Keratinocyte (primary cell): Measurements from ENCODE around the gene TSPEAR. TPM values are rescaled to one million over a fixed set of nuclear protein-coding genes. Genes with fewer than 3 reads are reported as not detected.

ENCODE experiments used
- DNase-seq: peaks from one replicate; pipeline ENCODE4 v3.0.0-alpha.2; 2011; ENCODE audit warnings: low read depth, missing footprints, low spot score
- FAIRE-seq: peaks from 2 replicates; lab custom pipeline; 2011; peaks lifted over from hg19 to GRCh38; lab: Jason Lieb, UNC
- H2AFZ ChIP-seq: 2 replicates; pipeline ENCODE4 v1.6.0; 2012; ENCODE audit warnings: low read length, control low read depth, inconsistent platforms; ENCODE audit not compliant: control insufficient read depth
- H3K27ac ChIP-seq: 2 replicates; pipeline ENCODE4 v1.5.1; 2011; ENCODE audit warnings: low read length; ENCODE audit not compliant: control insufficient read depth, insufficient read depth
- H3K27me3 ChIP-seq: 3 replicates; pipeline ENCODE4 v1.6.0; 2011; ENCODE audit warnings: low read length; ENCODE audit not compliant: control insufficient read depth, insufficient read depth; ENCODE audit errors: extremely low read depth
- H3K36me3 ChIP-seq, 2 experiments: 2 replicates in 1 of 2; 3 replicates in 1 of 2; pipeline ENCODE4 v1.5.1; 2011; ENCODE audit warnings: low read length in 2 of 2, mild to moderate bottlenecking in 1 of 2; ENCODE audit not compliant: control insufficient read depth in 2 of 2, insufficient read depth in 2 of 2; ENCODE audit errors: extremely low read depth in 1 of 2
- H3K4me1 ChIP-seq: 3 replicates; pipeline ENCODE4 v1.5.1; 2011; ENCODE audit warnings: low read length; ENCODE audit not compliant: control insufficient read depth, insufficient read depth; ENCODE audit errors: extremely low read depth
- H3K4me2 ChIP-seq: 3 replicates; pipeline ENCODE4 v1.6.0; 2011; ENCODE audit warnings: low read depth, low read length; ENCODE audit not compliant: control insufficient read depth, insufficient read depth; ENCODE audit errors: extremely low read depth
- H3K4me3 ChIP-seq, 3 experiments: fragments of 200-600 bp in 1 of 3; sonication (generic) in 1 of 3; 2 replicates in 2 of 3; 3 replicates in 1 of 3; pipeline ENCODE4 v1.5.1; 2011 to 2016; ENCODE audit warnings: low read length in 3 of 3, mild to moderate bottlenecking in 3 of 3, control low read depth in 2 of 3, inconsistent platforms in 1 of 3, low read depth in 1 of 3, mixed read lengths in 1 of 3, mixed run types in 1 of 3, moderate library complexity in 1 of 3; ENCODE audit not compliant: control insufficient read depth in 2 of 3, insufficient read depth in 2 of 3; ENCODE audit errors: extremely low read depth in 1 of 3
- H3K79me2 ChIP-seq: 2 replicates; pipeline ENCODE4 v1.6.0; 2012; ENCODE audit warnings: low read length; ENCODE audit not compliant: control insufficient read depth, insufficient read depth
- H3K9ac ChIP-seq: 3 replicates; pipeline ENCODE4 v1.6.0; 2011; ENCODE audit warnings: low read length; ENCODE audit not compliant: control insufficient read depth, insufficient read depth; ENCODE audit errors: extremely low read depth
- H3K9me1 ChIP-seq: 3 replicates; pipeline ENCODE4 v1.6.0; 2011; ENCODE audit warnings: low read length; ENCODE audit not compliant: control insufficient read depth, insufficient read depth; ENCODE audit errors: extremely low read depth
- H3K9me3 ChIP-seq: 2 replicates; pipeline ENCODE4 v1.5.1; 2012; ENCODE audit warnings: low read depth, low read length; ENCODE audit not compliant: control insufficient read depth
- H4K20me1 ChIP-seq: 3 replicates; pipeline ENCODE4 v1.6.0; 2011; ENCODE audit warnings: low read length; ENCODE audit not compliant: control insufficient read depth, insufficient read depth; ENCODE audit errors: extremely low read depth
- CTCF ChIP-seq, 3 experiments: IDR thresholded peaks in 1 of 3; conservative IDR thresholded peaks in 1 of 3; optimal IDR thresholded peaks in 1 of 3; 2 replicates in 2 of 3; 3 replicates in 1 of 3; pipeline versions ENCODE3 to v1.5.1; 2011; ENCODE audit warnings: low read length in 3 of 3, mild to moderate bottlenecking in 3 of 3, moderate library complexity in 2 of 3, control low read depth in 1 of 3, inconsistent platforms in 1 of 3; ENCODE audit not compliant: insufficient read depth in 2 of 3; ENCODE audit errors: extremely low read depth in 1 of 3
- EZH2 ChIP-seq: IDR thresholded peaks from one replicate; pipeline ENCODE4 v1.6.1; 2012; ENCODE audit warnings: inconsistent platforms, mild to moderate bottlenecking, low read length, moderate library complexity
- dilution Hi-C: fragments of 300-500 bp; cut with MboI; formaldehyde crosslinking; loops from one replicate; pipeline ENCODE4 v1.7.0; 2020; ENCODE audit warnings: low sequenced_read_pairs; ENCODE audit not compliant: extremely low pct_ligation_motif_present
- polyA plus RNA-seq, 5 experiments: library from polyadenylated mRNA; depleted of rRNA in 3 of 5; stranded (reverse) in 3 of 5; stranded (forward) in 1 of 5; unstranded in 1 of 5; fragments of >200 nt; gene quantifications; 1 replicate in 1 of 5; 2 replicates in 3 of 5; 3 replicates in 1 of 5; pipeline versions ENCODE4 v1.2.1 to v1.2.3, GENCODE V29; 2011 to 2012; ENCODE audit warnings: missing spikeins in 2 of 5, low read depth in 1 of 5, low replicate concordance in 1 of 5

Gene TSPEAR
- polyA plus RNA-seq, 1 donor (not counting 4 experiments of a cell fraction or from before 2014, with no cell fraction given): 0.12 TPM

GRCh38 chr21:44670642-44671432 lies 40.5 kb downstream of the TSPEAR start:
- TF ChIP-seq CTCF (optimal IDR thresholded peaks at IDR 0.05 in 1 of 3, IDR thresholded peaks at IDR 0.05 in 1 of 3, conservative IDR thresholded peaks at IDR 0.05 in 1 of 3; ENCODE audit: extremely low read depth in 1 of 3, insufficient read depth in 2 of 3, low read length in 3 of 3) (no peak), EZH2 (no peak)
- H3K79me2 ChIP-seq: no peaks in the 10 kb centered on the region
- H3K27me3 ChIP-seq: peaks cover 9% of the 10 kb centered on the region
- FAIRE-seq: no peak
- no peak overlapping the region for H3K4me3 ChIP-seq
- H4K20me1 ChIP-seq: no peaks in the 10 kb centered on the region
- H3K4me1 ChIP-seq: no peaks in the 10 kb centered on the region
- H3K9me1 ChIP-seq: no peaks in the 10 kb centered on the region
- H3K27ac ChIP-seq: no peak overlapping the region
- H3K9me3 ChIP-seq: no peaks in the 10 kb centered on the region
- H3K36me3 ChIP-seq: no peaks in the 10 kb centered on the region
- dilution Hi-C loops: no loop called here
- no peak overlapping the region for H3K9ac ChIP-seq
- H3K4me2 ChIP-seq: no peak overlapping the region
- no peak for DNase-seq
- H2AFZ ChIP-seq: no peak overlapping the region

GRCh38 chr21:44667612-44668011 lies 43.8 kb downstream of the TSPEAR start:
- H3K4me1 ChIP-seq: no peaks in the 10 kb centered on the region
- H3K9ac ChIP-seq: no peak overlapping the region
- H3K79me2 ChIP-seq: no peaks in the 10 kb centered on the region
- H3K9me1 ChIP-seq: no peaks in the 10 kb centered on the region
- no peaks in the 10 kb centered on the region for H3K9me3 ChIP-seq
- no peak overlapping the region for H3K4me2 ChIP-seq
- no peak overlapping the region for H3K4me3 ChIP-seq
- TF ChIP-seq EZH2 (no peak), CTCF (optimal IDR thresholded peaks at IDR 0.05 in 1 of 3, IDR thresholded peaks at IDR 0.05 in 1 of 3, conservative IDR thresholded peaks at IDR 0.05 in 1 of 3; ENCODE audit: extremely low read depth in 1 of 3, insufficient read depth in 2 of 3, low read length in 3 of 3) (no peak)
- dilution Hi-C loops: no loop called here
- no peak for FAIRE-seq
- H3K27ac ChIP-seq: no peak overlapping the region
- peaks cover 6% of the 10 kb centered on the region for H3K27me3 ChIP-seq
- no peak overlapping the region for H2AFZ ChIP-seq
- H3K36me3 ChIP-seq: no peaks in the 10 kb centered on the region
- no peak for DNase-seq
- no peaks in the 10 kb centered on the region for H4K20me1 ChIP-seq
